Dedifferentiated amniotic fluid mesenchymal stem cell (primary cell): ENCODE measurements around the gene ARHGAP9.
A peak's percentile ranks its signal among the peaks of the same experiment; 100 is the strongest.
"Not testable (repeated sequence)": the region's sequence is repeated elsewhere in the genome, so short reads cannot be mapped to it uniquely, and the experiment has no call there.

ENCODE experiments used
- DNase-seq: peaks from one replicate; pipeline ENCODE4 v3.0.0-alpha.2; 2016; ENCODE audit errors: extremely low spot score

The ARHGAP9 gene

GRCh38 chr12:57438400-57438799, 41.3 kb downstream of the ARHGAP9 start:
- DNase-seq: no peak

- DNase-seq: no peak
Observed at GRCh38 chr12:57435293-57435692, 44.4 kb downstream of the ARHGAP9 start.

GRCh38 chr12:57434517-57435223, 45.0 kb downstream of the ARHGAP9 start, which contains the start of gene INHBC:
INHBC (plus strand) TSS chr12:57434784; CDS start chr12:57434887, 103 bp downstream.
- no peak for DNase-seq

DNA sequence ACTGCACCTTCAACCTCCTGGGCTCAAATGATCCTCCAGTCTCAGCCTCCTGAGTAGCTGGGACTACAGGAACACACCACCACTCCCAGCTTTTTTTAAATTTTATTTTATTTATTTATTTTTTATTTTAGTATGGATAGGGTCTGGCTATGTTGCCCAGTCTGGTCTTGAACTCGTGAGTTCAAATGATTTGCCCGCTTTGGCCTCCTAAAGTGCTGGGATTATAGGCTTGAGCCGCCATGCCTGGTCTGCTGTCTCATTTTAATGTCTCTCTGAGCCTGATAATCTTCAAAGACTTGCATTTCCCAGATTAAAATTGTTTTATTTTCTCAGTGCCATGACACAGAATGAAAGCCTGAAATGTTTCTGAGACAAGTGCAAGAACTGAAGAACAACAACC, 46.3 kb downstream of the ARHGAP9 start:
- no peak for DNase-seq

DNA sequence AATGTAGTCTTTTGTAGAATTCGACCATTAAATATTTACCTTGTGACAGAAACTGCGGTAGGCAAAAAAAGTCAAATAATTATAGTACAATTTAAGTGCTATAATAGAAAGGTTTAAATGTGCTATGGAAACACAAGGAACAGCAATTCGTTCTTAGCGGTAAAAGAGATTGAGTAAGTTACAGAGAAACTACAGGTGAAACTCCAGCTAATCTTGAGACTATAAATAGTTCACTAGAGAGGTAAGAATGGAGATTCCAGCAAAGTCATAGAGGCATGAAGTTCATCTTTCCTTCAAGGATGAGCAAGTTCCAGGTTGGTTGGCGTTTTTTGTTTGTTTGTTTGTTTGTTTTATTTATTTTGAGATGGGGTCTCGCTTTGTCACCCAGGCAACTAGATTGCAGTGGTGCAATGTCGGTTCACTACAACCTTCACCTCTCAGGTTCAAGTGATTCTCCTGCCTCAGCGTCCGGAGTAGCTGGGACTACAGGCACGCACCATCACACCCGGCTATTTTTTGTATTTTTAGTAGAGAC, 47.9 kb downstream of the ARHGAP9 start:
- no peak for DNase-seq

GRCh38 chr12:57430931-57431566, 48.6 kb downstream of the ARHGAP9 start, which contains the start of gene R3HDM2:
R3HDM2 (minus strand) TSS chr12:57431043; CDS start chr12:57310428, 120,615 bp downstream.
- DNase-seq: peak; percentile 94

DNA sequence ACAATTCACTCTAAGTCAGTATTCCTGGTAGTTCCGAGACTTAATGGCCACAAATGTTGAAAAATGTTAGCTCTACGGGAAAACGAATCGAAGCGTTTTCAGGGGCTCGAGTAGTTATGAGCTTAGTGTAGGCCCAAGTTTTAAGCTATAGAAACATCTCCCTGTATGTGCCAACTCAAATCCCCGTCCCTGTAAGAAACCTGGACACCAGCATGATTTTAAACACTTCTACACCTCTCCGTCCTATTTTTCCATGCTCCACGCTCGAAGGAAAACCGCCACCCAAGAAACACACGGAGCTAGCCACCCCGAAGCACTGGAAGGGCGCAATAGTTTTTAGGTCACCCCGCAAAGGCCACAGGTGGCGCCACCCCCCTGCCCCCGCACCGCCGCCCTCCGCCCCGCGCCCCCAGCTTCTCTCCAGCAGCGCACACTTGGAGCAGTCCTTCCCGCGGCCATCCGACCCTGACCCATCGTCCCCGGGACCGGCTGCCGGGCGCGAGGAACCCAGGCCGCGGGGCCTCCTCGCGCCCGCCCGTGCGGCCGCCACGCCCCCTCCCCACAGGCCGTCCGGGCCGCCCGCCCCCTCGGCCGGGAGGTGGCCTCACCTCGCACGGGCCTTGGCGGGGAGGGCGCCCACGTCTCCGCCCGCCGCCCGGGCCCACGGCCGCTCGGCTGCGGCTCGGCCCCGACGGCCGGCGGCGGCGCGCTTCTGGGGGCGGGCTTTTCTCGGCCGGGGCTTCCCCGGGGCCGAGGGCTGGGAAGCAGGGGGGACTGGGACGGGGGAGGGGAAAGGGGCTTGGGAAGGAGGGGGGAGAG, 49.3 kb downstream of the ARHGAP9 start:
- no peak for DNase-seq

- DNase-seq: no peak
Observed at GRCh38 chr12:57429473-57430111, 50.1 kb downstream of the ARHGAP9 start.

DNA sequence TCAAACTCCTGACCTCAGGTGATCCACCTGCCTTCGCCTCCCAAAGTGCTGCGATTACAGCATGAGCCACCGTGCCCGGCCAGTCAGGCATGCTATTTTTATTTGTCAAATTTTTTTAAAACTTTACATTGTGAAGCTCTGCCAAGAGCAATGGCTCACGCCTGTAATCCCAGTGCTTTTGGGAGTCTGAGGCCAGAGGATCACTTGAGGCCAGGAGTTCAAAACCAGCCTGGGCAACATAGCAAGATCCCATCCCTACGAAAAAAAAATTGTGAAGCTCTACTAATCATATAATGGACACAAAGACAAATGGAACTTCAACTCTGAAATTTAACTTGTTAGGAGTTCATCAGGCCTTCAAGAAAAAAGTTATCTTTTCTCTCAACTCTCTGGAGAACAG, 50.7 kb downstream of the ARHGAP9 start:
- DNase-seq: no peak

- DNase-seq: not testable (repeated sequence)
Observed at GRCh38 chr12:57426948-57427347, 52.7 kb downstream of the ARHGAP9 start.
